ENCODE measurements around the gene TNFAIP3.

The TNFAIP3 gene

GRCh38 chr6:137845460-137845859 is 21.6 kb upstream of the TNFAIP3 start:
- DNase-seq = no peak

GRCh38 chr6:137846274-137846673 is 20.8 kb upstream of the TNFAIP3 start:
- no peak for DNase-seq

GRCh38 chr6:137846772-137847313 is 20.2 kb upstream of the TNFAIP3 start:
- no peak for DNase-seq

GRCh38 chr6:137847748-137848147 is 19.3 kb upstream of the TNFAIP3 start:
- DNase-seq = no peak

GRCh38 chr6:137848672-137849071 is 18.4 kb upstream of the TNFAIP3 start:
- DNase-seq = no peak

- DNase-seq = peak; percentile 6
These were observed 17.7 kb upstream of the TNFAIP3 start for GRCh38 chr6:137849181-137849980.

- no peak for DNase-seq
These were observed 16.9 kb upstream of the TNFAIP3 start for GRCh38 chr6:137849981-137850714.

- no peak for DNase-seq
These were observed 16.1 kb upstream of the TNFAIP3 start for GRCh38 chr6:137850816-137851602.

GRCh38 chr6:137851669-137852068 is 15.4 kb upstream of the TNFAIP3 start:
- DNase-seq = peak; percentile 12

- DNase-seq = peak; percentile 15
These were observed 14.7 kb upstream of the TNFAIP3 start for GRCh38 chr6:137852346-137852745.

- DNase-seq = no peak
These were observed 14.2 kb upstream of the TNFAIP3 start for GRCh38 chr6:137852811-137853210.

GRCh38 chr6:137853569-137854213 is 13.4 kb upstream of the TNFAIP3 start:
- DNase-seq = peak; percentile 82

- no peak for DNase-seq
These were observed 10.7 kb upstream of the TNFAIP3 start for GRCh38 chr6:137856138-137856898.

GRCh38 chr6:137859025-137859424 is 8.0 kb upstream of the TNFAIP3 start:
- no peak for DNase-seq

GRCh38 chr6:137860394-137861005 is 6.6 kb upstream of the TNFAIP3 start:
- DNase-seq = no peak

- no peak for DNase-seq
These were observed 5.3 kb upstream of the TNFAIP3 start for GRCh38 chr6:137861550-137862337.

- no peak for DNase-seq
These were observed 4.5 kb upstream of the TNFAIP3 start for GRCh38 chr6:137862419-137863090.

- DNase-seq = no peak
These were observed 3.8 kb upstream of the TNFAIP3 start for GRCh38 chr6:137863091-137863797.

GRCh38 chr6:137864812-137865508 is 2.1 kb upstream of the TNFAIP3 start:
- DNase-seq = no peak

All from DMS53 (cell line).